ENCODE results near the gene ANGPTL7.

Gene ANGPTL7

GRCh38 chr1:11188381-11188780 is 774 bp upstream of the ANGPTL7 start:
- TF ChIP-seq CTCF (conservative IDR thresholded peaks at IDR 0.05; ENCODE audit: low read length) = no peak
- peak; percentile 29 for DNase-seq (ENCODE audit: low read depth)
- no peak overlapping the region for H3K4me3 ChIP-seq (ENCODE audit: low read length)

GRCh38 chr1:11193376-11193775 is 4.2 kb downstream of the ANGPTL7 start:
- H3K4me3 ChIP-seq (ENCODE audit: low read length) = no peak overlapping the region
- TF ChIP-seq CTCF (conservative IDR thresholded peaks at IDR 0.05; ENCODE audit: low read length) = no peak
- DNase-seq (ENCODE audit: low read depth) = no peak

- no peak for TF ChIP-seq CTCF (conservative IDR thresholded peaks at IDR 0.05; ENCODE audit: low read length)
- no peak overlapping the region for H3K4me3 ChIP-seq (ENCODE audit: low read length)
- no peak for DNase-seq (ENCODE audit: low read depth)
Measured at GRCh38 chr1:11194407-11195176, 5.4 kb downstream of the ANGPTL7 start.

- no peak for TF ChIP-seq CTCF (conservative IDR thresholded peaks at IDR 0.05; ENCODE audit: low read length)
- H3K4me3 ChIP-seq (ENCODE audit: low read length) = no peak overlapping the region
- DNase-seq (ENCODE audit: low read depth) = no peak
Measured at GRCh38 chr1:11196945-11197344, 7.8 kb downstream of the ANGPTL7 start.

- no peak overlapping the region for H3K4me3 ChIP-seq (ENCODE audit: low read length)
- TF ChIP-seq CTCF (conservative IDR thresholded peaks at IDR 0.05; ENCODE audit: low read length) = no peak
- no peak for DNase-seq (ENCODE audit: low read depth)
Measured at GRCh38 chr1:11197359-11197758, 8.2 kb downstream of the ANGPTL7 start.

- H3K4me3 ChIP-seq (ENCODE audit: low read length) = no peak overlapping the region
- no peak for DNase-seq (ENCODE audit: low read depth)
- TF ChIP-seq CTCF (conservative IDR thresholded peaks at IDR 0.05; ENCODE audit: low read length) = no peak
Measured at GRCh38 chr1:11198257-11198656, 9.1 kb downstream of the ANGPTL7 start.

- H3K4me3 ChIP-seq (ENCODE audit: low read length) = no peak overlapping the region
- DNase-seq (ENCODE audit: low read depth) = no peak
- no peak for TF ChIP-seq CTCF (conservative IDR thresholded peaks at IDR 0.05; ENCODE audit: low read length)
Measured at GRCh38 chr1:11198851-11199594, 9.9 kb downstream of the ANGPTL7 start.

Measured in AG10803 (cell line).